ENCODE results near the gene RHD. TPM values are rescaled to one million over a fixed set of nuclear protein-coding genes. Genes with fewer than 3 reads are reported as not detected.
"Not testable (repeated sequence)": the region's sequence is repeated elsewhere in the genome, so short reads cannot be mapped to it uniquely, and the experiment has no call there.

The RHD gene
- total RNA-seq, 1 donor from 2014 or later: 2.3 TPM

DNA sequence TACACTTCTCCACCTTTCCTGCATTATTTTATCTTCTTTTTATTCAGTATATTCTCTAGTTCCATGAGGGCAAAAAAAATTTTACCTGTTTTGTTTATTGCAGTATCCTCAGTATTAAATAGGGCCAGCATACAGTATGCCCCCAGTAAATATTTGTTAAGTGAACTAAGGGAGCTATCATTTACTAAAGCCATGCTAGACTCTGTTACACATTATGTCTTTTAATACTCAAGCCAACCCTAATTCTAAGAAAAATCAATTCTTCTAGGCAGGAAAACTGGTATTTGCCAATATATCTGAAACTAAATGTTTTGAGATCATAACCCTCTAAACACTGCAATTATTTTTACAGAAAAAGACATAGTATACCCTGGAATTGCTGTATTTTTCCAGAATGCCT, 84.1 kb downstream of the RHD start:
- DNase-seq: no peak

DNA sequence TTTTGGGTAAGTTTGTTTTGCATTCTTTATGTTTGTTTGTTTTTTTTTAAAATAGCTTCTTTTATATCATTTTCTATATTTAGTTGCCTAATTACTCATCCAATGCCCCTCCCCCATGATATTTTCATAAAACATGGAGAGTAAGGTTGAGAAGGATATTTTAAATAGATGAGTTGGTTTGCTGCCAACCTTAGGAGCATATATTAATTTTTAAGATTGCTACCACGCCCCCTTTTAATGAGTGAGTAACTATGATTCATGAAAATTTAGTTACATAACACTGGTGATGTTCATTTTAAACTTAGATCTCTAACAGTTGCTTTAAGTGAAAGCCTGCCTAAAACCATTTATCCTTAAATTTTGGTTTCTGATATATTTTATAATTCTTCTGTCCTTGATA, 84.5 kb downstream of the RHD start:
- DNase-seq: no peak

DNA sequence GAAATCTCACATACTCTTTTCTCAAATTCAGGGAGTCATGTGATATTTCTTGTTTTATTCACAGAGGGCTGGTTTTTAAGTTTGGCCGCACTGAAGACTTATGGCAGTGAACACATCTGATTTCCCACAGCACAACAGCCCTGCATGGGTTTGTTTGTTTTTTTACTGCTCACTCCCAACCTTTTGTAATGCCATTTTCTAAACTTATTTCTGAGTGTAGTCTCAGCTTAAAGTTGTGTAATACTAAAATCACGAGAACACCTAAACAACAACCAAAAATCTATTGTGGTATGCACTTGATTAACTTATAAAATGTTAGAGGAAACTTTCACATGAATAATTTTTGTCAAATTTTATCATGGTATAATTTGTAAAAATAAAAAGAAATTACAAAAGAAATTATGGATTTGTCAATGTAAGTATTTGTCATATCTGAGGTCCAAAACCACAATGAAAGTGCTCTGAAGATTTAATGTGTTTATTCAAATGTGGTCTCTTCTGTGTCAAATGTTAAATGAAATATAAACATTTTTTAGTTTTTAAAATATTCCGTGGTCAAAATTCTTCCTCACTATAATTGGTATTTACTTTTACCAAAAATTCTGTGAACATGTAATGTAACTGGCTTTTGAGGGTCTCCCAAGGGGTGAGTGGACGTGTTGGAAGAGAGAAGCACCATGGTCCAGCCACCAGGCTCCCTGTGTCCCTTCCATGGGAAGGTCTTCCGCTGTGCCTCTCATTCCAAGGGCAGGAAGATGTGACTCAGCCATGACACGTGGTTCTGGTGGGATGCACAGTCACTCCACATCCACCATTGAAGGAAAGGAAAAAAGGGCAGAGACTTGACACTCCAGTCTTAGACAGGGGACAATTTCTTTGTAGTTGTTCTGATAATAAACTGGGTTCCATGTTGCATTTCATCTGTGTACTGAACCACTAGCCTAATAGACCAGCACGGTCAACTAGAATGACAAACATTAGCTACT, 88.6 kb downstream of the RHD start:
- DNase-seq: no peak

DNA sequence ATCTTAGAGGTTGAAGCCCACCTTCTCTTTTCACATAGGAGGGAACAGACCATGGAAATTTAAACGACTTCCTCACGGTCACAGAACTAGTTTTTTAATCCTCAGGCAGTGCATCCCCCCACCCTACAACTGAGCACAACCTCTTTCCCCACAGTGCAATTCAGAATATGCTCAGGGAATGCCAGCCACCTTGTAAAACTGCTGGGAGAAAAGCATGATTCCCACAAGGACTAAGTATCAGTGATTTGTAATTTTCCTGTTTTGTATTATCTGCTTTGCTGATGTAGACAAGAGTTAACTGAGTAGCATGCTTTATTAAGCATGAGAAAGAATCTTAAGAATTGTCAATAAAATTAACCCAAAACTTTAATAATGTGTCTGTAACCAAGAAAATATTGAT, 89.6 kb downstream of the RHD start:
- DNase-seq: no peak

DNA sequence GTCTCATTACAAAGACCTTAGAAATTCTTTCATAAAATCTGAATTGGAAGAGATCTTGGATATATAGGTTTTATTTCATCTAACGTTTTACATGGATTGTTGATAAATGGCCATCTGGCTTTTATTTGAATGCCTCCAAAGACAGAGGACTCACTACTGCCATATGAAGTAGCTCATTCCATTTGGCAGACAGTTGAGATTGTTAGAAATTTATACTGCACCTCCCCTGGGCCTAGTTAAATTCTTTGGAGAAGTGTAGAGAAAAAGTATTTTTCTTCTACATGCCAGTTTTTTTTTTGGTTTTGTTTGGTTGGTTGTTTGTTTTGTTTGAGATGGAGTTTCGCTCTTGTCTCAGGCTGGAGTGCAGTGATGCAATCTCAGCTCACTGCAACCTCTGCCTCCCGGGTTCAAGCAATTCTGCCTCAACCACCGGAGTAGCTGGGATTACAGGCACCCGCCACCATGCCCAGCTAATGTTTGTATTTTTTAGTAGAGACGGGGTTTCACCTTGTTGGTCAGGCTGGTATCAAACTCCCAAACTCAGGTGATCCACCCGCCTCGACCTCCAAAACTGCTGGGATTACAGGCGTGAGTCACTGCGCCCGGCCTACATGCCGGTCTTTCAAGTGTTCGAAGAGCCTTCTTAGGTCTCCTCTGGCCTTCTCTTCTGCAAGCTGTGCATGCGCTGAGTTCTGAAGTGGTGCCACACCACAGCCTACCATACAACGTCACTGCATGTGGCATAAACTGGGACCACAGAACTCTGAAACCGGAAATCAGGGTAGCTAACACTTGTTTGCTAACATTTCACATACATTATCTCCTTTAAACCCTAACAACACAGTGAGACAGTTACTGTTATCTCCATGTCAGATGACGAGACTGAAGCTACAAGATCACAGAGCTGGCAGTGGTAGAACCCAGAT, 90.6 kb downstream of the RHD start:
- not testable (repeated sequence) for DNase-seq

DNA sequence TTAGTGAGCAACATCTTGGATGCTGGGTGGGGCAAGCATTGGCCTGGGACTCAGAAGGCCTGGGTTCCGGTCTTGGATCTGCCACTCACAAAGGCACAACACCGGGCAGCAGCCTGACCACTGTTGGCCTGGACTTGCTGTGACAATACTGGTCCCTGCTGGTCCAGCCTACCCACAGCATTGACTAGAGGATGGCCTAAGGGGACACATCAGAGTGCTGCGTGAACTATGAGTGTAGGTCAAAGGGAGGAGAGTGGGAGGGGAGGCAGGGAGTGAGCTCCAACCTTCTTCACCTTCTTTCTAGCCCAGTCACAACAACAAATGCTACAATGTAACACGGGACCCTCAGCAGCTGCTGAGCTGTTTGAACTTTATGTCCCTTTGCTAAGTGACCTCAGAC, 96.9 kb downstream of the RHD start:
- DNase-seq: no peak

DNA sequence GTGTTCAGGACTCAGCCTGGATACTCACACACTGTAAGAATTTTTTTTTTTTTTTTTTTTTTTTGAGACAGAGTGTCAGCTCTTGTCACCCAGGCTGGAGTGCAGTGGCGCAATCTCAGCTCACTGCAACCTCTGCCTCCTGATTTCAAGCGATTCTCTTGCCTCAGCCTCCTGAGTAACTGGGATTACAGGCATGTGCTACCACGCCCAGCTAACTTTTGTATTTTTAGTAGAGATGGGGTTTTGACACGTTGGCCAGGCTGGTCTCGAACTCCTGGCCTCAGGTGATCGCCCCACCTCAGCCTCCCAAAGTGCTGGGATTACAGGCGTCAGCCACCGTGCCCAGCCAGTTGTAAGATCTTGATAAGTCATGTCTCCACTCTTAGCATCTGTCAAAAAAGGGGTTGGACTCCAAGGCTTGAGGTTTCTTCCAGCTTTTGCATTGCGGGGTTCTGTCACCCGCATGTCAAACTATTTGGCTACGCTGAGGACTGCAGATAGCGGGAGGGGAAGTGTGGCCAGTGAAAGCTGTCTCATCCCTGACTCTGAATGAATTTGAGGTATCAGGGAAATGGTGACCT, 97.5 kb downstream of the RHD start:
- not testable (repeated sequence) for DNase-seq

DNA sequence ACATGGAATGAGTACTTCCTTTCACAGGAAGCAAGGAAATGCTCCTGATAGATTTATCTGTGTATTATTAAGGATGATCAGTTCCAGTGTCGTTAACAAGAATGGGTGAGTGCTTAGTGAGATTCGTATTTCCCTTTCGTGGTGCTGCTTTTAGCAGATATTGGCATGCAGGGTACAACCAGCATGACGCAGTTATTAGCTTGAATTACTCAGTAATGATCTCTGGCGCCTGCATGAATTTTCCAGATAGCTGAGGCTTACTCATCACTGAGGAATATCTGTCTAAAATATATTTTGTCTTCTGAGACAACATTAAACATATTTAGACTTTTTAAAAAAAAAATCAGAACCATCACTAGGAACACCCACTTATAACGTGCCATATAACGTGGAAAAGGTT, 99.4 kb downstream of the RHD start:
- not testable (repeated sequence) for DNase-seq

DNA sequence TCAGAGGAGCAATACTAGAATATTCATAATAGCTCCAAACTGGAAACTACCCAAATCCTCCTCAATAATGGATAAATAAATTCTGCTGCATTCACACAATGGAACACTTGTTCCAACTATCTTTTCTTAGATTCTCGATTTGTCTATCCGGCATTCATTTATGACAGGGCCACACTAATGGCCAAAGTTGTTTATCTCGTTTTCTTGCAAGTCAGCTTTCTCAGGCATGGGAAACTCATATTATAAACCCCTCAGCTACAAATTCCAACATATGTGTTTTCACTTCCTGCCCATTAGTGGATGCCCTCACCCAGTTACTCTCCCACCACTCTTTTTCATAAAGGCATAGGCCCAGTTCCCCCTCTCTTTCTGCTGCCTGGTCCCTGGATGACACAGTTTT, 106.1 kb downstream of the RHD start:
- DNase-seq: not testable (repeated sequence)

Other genes with a start within 250 kb of the RHD start
- 36.5 TPM for gene SYF2, start 40.0 kb upstream of the RHD start, total RNA-seq
- 77.6 TPM for gene RSRP1, start 25.1 kb upstream of the RHD start, total RNA-seq
- 90.2 TPM for gene TMEM50A, start 65.8 kb downstream of the RHD start, total RNA-seq
- 4.2 TPM for gene RHCE, start 148.3 kb downstream of the RHD start, total RNA-seq
- 13.1 TPM for gene MACO1, start 158.4 kb downstream of the RHD start, total RNA-seq